ENCODE measurements around the gene AMN. TPM values are rescaled to one million over a fixed set of nuclear protein-coding genes. Genes with fewer than 3 reads are reported as not detected.

AMN gene
- total and polyA plus RNA-seq, 9 of the 15 experiments (the other 6 are each of a cell fraction or from before 2014, with no cell fraction given) = 0.04 to 0.14 TPM; not detected in 7

DNA sequence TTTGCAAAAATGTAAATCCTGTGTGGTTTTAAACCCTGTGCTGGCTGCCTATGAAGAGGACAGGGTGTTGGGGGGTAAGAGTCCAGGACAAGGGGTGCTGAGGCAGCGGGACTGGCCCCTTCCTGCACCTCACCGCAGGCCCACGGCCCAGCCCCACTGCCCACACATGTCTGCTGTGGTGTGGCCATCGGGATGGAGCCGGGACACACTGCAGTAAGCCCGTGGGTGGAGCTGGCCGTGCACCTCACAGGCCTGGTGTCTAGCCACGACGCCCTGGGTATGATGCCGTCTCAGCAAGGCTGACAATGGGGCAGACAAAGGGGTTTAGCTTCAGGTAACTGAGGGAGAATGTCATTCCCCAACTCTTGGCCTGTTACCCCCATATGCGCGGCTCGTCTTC, 19.6 kb downstream of the AMN start:
- no peak overlapping the region for H2AFZ ChIP-seq (ENCODE audit: low read depth, low read length)
- H3K4me2 ChIP-seq (ENCODE audit: insufficient read depth, low read length) = no peak overlapping the region
- no peak overlapping the region for H3K9ac ChIP-seq (ENCODE audit: insufficient read depth in 1 of 2, low read depth in 2 of 2, low read length in 2 of 2)
- intact Hi-C loops (cut with micrococcal nuclease) (no loop called here), in situ Hi-C loops (cut with MboI) (no loop called here)
- no peaks in the 10 kb centered on the region for H4K20me1 ChIP-seq (replicated peaks; ENCODE audit: control insufficient read depth, insufficient read depth, low read length)
- no peak overlapping the region for H3K27ac ChIP-seq (ENCODE audit: extremely low read depth, low read depth, low read length)
- no peaks in the 10 kb centered on the region for H3K9me1 ChIP-seq (ENCODE audit: control insufficient read depth, insufficient read depth, low read length)
- DNase-seq (ENCODE audit: extremely low read depth in 1 of 4, low spot score in 3 of 4) (no peak), FAIRE-seq (no peak), ATAC-seq (no peak)
- no peaks in the 10 kb centered on the region for H3K9me3 ChIP-seq (replicated peaks; ENCODE audit: control insufficient read depth, insufficient read depth, low read depth, low read length)
- H3K27me3 ChIP-seq (ENCODE audit: control insufficient read depth in 2 of 2, insufficient read depth in 2 of 2, low read length in 2 of 2) = no peaks in the 10 kb centered on the region
- CTCF ChIA-PET (ENCODE audit: low intra/inter-chr PET ratio) = no interaction called here
- H3K79me2 ChIP-seq (ENCODE audit: control insufficient read depth, insufficient read depth, low read length) = no peaks in the 10 kb centered on the region
- H3K4me1 ChIP-seq (replicated peaks in 1 of 2; ENCODE audit: control insufficient read depth in 2 of 2, insufficient read depth in 2 of 2, low read length in 2 of 2) = peaks cover 4 to 19% of the 10 kb centered on the region in 2 experiments; a peak in 3 of 5 replicates
- WGBS (ENCODE audit: insufficient coverage, low coverage, missing lambda C conversion rate) = 100% methylated on average over 1 of the region's 13 CpGs
- POLR2A ChIA-PET = interaction anchor here (0.6 kb wide), 1 partner anchor 9 kb away, joined by 4 read pairs; no protein-coding TSS in a partner anchor
- no peak overlapping the region for H3K4me3 ChIP-seq
- no TSS peak for BruUV-seq (replicated peaks)
- H3K36me3 ChIP-seq (ENCODE audit: control insufficient read depth, insufficient read depth, low read length) = peaks cover 13% of the 10 kb centered on the region; the same call in 1 of the 3 replicates
- no peak for TF ChIP-seq SMAD4 (CRISPR knock-in tag; conservative IDR thresholded peaks at IDR 0.05)
- no peak for TF ChIP-seq HNRNPK (IDR thresholded peaks at IDR 0.05; ENCODE audit: low read depth, low read length, poor library complexity, severe bottlenecking)
- no peak for TF ChIP-seq ZNF436 (CRISPR knock-in tag; IDR thresholded peaks at IDR 0.05)

GRCh38 chr14:102943454-102943853, 21.0 kb downstream of the AMN start:
- no peak for DNase-seq (ENCODE audit: extremely low read depth in 1 of 4, low spot score in 3 of 4)
- Histone ChIP-seq H3K4me1 (replicated peaks in 1 of 2; ENCODE audit: control insufficient read depth in 2 of 2, insufficient read depth in 2 of 2, low read length in 2 of 2) (peaks cover 4 to 19% of the 10 kb centered on the region in 2 experiments; a peak in 3 of 5 replicates), H3K9me1 (ENCODE audit: control insufficient read depth, insufficient read depth, low read length) (no peaks in the 10 kb centered on the region), H4K20me1 (replicated peaks; ENCODE audit: control insufficient read depth, insufficient read depth, low read length) (no peaks in the 10 kb centered on the region), H3K4me2 (ENCODE audit: insufficient read depth, low read length) (no peak overlapping the region), H3K27me3 (ENCODE audit: control insufficient read depth in 2 of 2, insufficient read depth in 2 of 2, low read length in 2 of 2) (no peaks in the 10 kb centered on the region), H3K36me3 (ENCODE audit: control insufficient read depth, insufficient read depth, low read length) (peaks cover 18% of the 10 kb centered on the region; the same call in 1 of the 3 replicates), H3K27ac (ENCODE audit: extremely low read depth, low read depth, low read length) (no peak overlapping the region), H3K9ac (ENCODE audit: insufficient read depth in 1 of 2, low read depth in 2 of 2, low read length in 2 of 2) (no peak overlapping the region), H3K9me3 (replicated peaks; ENCODE audit: control insufficient read depth, insufficient read depth, low read depth, low read length) (no peaks in the 10 kb centered on the region), H3K4me3 (no peak overlapping the region), H3K79me2 (ENCODE audit: control insufficient read depth, insufficient read depth, low read length) (no peaks in the 10 kb centered on the region), H2AFZ (ENCODE audit: low read depth, low read length) (no peak overlapping the region)
- in situ Hi-C loops (cut with MboI) = no loop called here
- ChIA-PET CTCF (ENCODE audit: low intra/inter-chr PET ratio) (no interaction called here), POLR2A (no interaction called here)
- FAIRE-seq = no peak
- ATAC-seq = no peak
- TF ChIP-seq FIP1L1 (IDR thresholded peaks at IDR 0.05; ENCODE audit: low read depth, low read length, poor library complexity, severe bottlenecking) (no peak), KAT7 (CRISPR knock-in tag; IDR thresholded peaks at IDR 0.05; ENCODE audit: borderline replicate concordance) (no peak), ZNF561 (CRISPR knock-in tag; conservative IDR thresholded peaks at IDR 0.05) (no peak), ZNF134 (CRISPR knock-in tag; conservative IDR thresholded peaks at IDR 0.05) (no peak)
- TF ChIP-seq, protein P1, sequence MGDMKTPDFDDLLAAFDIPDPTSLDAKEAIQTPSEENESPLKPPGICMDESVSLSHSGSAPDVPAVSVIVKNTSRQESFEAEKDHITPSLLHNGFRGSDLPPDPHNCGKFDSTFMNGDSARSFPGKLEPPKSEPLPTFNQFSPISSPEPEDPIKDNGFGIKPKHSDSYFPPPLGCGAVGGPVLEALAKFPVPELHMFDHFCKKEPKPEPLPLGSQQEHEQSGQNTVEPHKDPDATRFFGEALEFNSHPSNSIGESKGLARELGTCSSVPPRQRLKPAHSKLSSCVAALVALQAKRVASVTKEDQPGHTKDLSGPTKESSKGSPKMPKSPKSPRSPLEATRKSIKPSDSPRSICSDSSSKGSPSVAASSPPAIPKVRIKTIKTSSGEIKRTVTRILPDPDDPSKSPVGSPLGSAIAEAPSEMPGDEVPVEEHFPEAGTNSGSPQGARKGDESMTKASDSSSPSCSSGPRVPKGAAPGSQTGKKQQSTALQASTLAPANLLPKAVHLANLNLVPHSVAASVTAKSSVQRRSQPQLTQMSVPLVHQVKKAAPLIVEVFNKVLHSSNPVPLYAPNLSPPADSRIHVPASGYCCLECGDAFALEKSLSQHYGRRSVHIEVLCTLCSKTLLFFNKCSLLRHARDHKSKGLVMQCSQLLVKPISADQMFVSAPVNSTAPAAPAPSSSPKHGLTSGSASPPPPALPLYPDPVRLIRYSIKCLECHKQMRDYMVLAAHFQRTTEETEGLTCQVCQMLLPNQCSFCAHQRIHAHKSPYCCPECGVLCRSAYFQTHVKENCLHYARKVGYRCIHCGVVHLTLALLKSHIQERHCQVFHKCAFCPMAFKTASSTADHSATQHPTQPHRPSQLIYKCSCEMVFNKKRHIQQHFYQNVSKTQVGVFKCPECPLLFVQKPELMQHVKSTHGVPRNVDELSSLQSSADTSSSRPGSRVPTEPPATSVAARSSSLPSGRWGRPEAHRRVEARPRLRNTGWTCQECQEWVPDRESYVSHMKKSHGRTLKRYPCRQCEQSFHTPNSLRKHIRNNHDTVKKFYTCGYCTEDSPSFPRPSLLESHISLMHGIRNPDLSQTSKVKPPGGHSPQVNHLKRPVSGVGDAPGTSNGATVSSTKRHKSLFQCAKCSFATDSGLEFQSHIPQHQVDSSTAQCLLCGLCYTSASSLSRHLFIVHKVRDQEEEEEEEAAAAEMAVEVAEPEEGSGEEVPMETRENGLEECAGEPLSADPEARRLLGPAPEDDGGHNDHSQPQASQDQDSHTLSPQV (IDR thresholded peaks at IDR 0.05) = no peak
- TF ChIP-seq, protein P2, sequence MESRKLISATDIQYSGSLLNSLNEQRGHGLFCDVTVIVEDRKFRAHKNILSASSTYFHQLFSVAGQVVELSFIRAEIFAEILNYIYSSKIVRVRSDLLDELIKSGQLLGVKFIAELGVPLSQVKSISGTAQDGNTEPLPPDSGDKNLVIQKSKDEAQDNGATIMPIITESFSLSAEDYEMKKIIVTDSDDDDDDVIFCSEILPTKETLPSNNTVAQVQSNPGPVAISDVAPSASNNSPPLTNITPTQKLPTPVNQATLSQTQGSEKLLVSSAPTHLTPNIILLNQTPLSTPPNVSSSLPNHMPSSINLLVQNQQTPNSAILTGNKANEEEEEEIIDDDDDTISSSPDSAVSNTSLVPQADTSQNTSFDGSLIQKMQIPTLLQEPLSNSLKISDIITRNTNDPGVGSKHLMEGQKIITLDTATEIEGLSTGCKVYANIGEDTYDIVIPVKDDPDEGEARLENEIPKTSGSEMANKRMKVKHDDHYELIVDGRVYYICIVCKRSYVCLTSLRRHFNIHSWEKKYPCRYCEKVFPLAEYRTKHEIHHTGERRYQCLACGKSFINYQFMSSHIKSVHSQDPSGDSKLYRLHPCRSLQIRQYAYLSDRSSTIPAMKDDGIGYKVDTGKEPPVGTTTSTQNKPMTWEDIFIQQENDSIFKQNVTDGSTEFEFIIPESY (CRISPR knock-in tag; IDR thresholded peaks at IDR 0.05) = no peak
- WGBS (ENCODE audit: insufficient coverage, low coverage, missing lambda C conversion rate) = 87% methylated on average over 15 of the region's 16 CpGs
- BruUV-seq (replicated peaks) = no TSS peak
- intact Hi-C loops (cut with micrococcal nuclease) = no loop called here
